Calu3 (cell line): ENCODE data around the gene OSBP2. TPM values are rescaled to one million over a fixed set of nuclear protein-coding genes. Genes with fewer than 3 reads are reported as not detected.

Experiments
- BruUV-seq: library from RNA; stranded (reverse); fragments of 400-500 nt; replicated peaks from 2 replicates; lab custom pipeline; 2021; lab: Mats Ljungman, UMichigan
- CTCF ChIA-PET: fragments of 300-600 bp; sonication (Branson Sonifier 250); formaldehyde crosslinking; loops from one replicate; lab custom pipeline; 2022; ENCODE audit warnings: antibody characterized with exemption; lab: Charles Lee
- DNase-seq: peaks from one replicate; pipeline ENCODE4 v3.0.0; 2022
- H3K27ac Mint-ChIP-seq: one replicate; pipeline ENCODE4 v1.8.0; 2022; ENCODE audit warnings: mixed read lengths; ENCODE audit not compliant: unreplicated experiment
- H3K27me3 Mint-ChIP-seq: one replicate; pipeline ENCODE4 v1.8.0; 2022; ENCODE audit warnings: mixed read lengths; ENCODE audit not compliant: unreplicated experiment
- H3K36me3 Mint-ChIP-seq: one replicate; pipeline ENCODE4 v1.8.0; 2022; ENCODE audit warnings: mild to moderate bottlenecking, moderate library complexity, mixed read lengths; ENCODE audit not compliant: insufficient read depth, unreplicated experiment
- H3K4me1 Mint-ChIP-seq: one replicate; pipeline ENCODE4 v1.8.0; 2022; ENCODE audit warnings: mild to moderate bottlenecking, low read depth, mixed read lengths; ENCODE audit not compliant: unreplicated experiment
- H3K4me3 Mint-ChIP-seq: one replicate; pipeline ENCODE4 v1.8.0; 2022; ENCODE audit warnings: mild to moderate bottlenecking, low read depth, moderate library complexity, mixed read lengths; ENCODE audit not compliant: unreplicated experiment
- H3K9me3 Mint-ChIP-seq: one replicate; pipeline ENCODE4 v1.8.0; 2022; ENCODE audit warnings: low read depth, mixed read lengths; ENCODE audit not compliant: unreplicated experiment
- CTCF ChIP-seq: fragments of 200-600 bp; IDR thresholded peaks from one replicate; pipeline ENCODE4 v1.8.0; 2022; ENCODE audit warnings: antibody characterized with exemption; ENCODE audit not compliant: unreplicated experiment
- intact Hi-C: fragments of 100-400 bp; cut with micrococcal nuclease; formaldehyde crosslinking; loops from one replicate; pipeline ENCODE4 v1.10.0; 2022; ENCODE audit not compliant: unreplicated experiment
- total RNA-seq: library from RNA; stranded (reverse); gene quantifications from 2 replicates; pipeline ENCODE4 v1.2.3, GENCODE V29; 2022

The OSBP2 gene
- total RNA-seq, 1 experiment from 2014 or later = 5.2 TPM

- H3K27me3 Mint-ChIP-seq = no peaks in the 10 kb centered on the region
- H3K4me3 Mint-ChIP-seq = no peak overlapping the region
- BruUV-seq = no TSS peak
- no peaks in the 10 kb centered on the region for H3K9me3 Mint-ChIP-seq
- CTCF ChIA-PET = interaction anchor here (0.9 to 1.6 kb wide), 7 partner anchors 18 to 127 kb away, joined by 3 to 11 read pairs (median 3); no protein-coding TSS in a partner anchor
- intact Hi-C loops = loop anchor here (5.0 kb wide), 1 partner anchor 128 kb away; no protein-coding TSS in a partner anchor
- no peak for DNase-seq
- TF ChIP-seq CTCF = no peak
- H3K4me1 Mint-ChIP-seq = no peaks in the 10 kb centered on the region
- H3K27ac Mint-ChIP-seq = no peak overlapping the region
- H3K36me3 Mint-ChIP-seq = no peaks in the 10 kb centered on the region
Observed at GRCh38 chr22:30889996-30890480, 195.4 kb downstream of the OSBP2 start.

- peak; percentile 70 for DNase-seq
- Mint-ChIP-seq H3K36me3 (no peaks in the 10 kb centered on the region), H3K4me3 (no peak overlapping the region), H3K4me1 (no peaks in the 10 kb centered on the region), H3K27ac (no peak overlapping the region), H3K9me3 (no peaks in the 10 kb centered on the region), H3K27me3 (no peaks in the 10 kb centered on the region)
- peak; percentile 87 for TF ChIP-seq CTCF
- intact Hi-C loops = loop anchor here (5.0 kb wide), 1 partner anchor 129 kb away; no protein-coding TSS in a partner anchor
- BruUV-seq = no TSS peak
- CTCF ChIA-PET = interaction anchor here (0.6 to 1.6 kb wide), 9 partner anchors 39 to 255 kb away, joined by 3 to 11 read pairs (median 3); partner anchors contain the start of gene SLC35E4
Observed at GRCh38 chr22:30890686-30891442, 196.2 kb downstream of the OSBP2 start.

GRCh38 chr22:30891443-30891755, 196.7 kb downstream of the OSBP2 start:
- no peaks in the 10 kb centered on the region for H3K4me1 Mint-ChIP-seq
- no peak overlapping the region for H3K27ac Mint-ChIP-seq
- CTCF ChIA-PET = interaction anchor here (0.6 to 1.6 kb wide), 5 partner anchors 75 to 256 kb away, joined by 3 to 7 read pairs (median 3); partner anchors contain the start of gene SLC35E4
- no peaks in the 10 kb centered on the region for H3K36me3 Mint-ChIP-seq
- no peaks in the 10 kb centered on the region for H3K27me3 Mint-ChIP-seq
- no peak overlapping the region for H3K4me3 Mint-ChIP-seq
- H3K9me3 Mint-ChIP-seq = no peaks in the 10 kb centered on the region
- intact Hi-C loops = loop anchor here (5.0 kb wide), 1 partner anchor 129 kb away; no protein-coding TSS in a partner anchor
- TF ChIP-seq CTCF = no peak
- BruUV-seq = no TSS peak
- no peak for DNase-seq

GRCh38 chr22:30891781-30892180, 197.1 kb downstream of the OSBP2 start:
- BruUV-seq = no TSS peak
- no peaks in the 10 kb centered on the region for H3K9me3 Mint-ChIP-seq
- H3K4me1 Mint-ChIP-seq = no peaks in the 10 kb centered on the region
- H3K27ac Mint-ChIP-seq = no peak overlapping the region
- CTCF ChIA-PET = no interaction called here
- H3K36me3 Mint-ChIP-seq = no peaks in the 10 kb centered on the region
- no peaks in the 10 kb centered on the region for H3K27me3 Mint-ChIP-seq
- intact Hi-C loops = loop anchor here (5.0 kb wide), 1 partner anchor 129 kb away; no protein-coding TSS in a partner anchor
- no peak for DNase-seq
- no peak for TF ChIP-seq CTCF
- no peak overlapping the region for H3K4me3 Mint-ChIP-seq
